ENCODE data around the gene FAM222A. TPM values are rescaled to one million over a fixed set of nuclear protein-coding genes. Genes with fewer than 3 reads are reported as not detected.

The FAM222A gene
- total and polyA plus RNA-seq, 2 of the 8 experiments (the other 6 are each of a cell fraction or from before 2014, with no cell fraction given): 0.94 to 1.1 TPM

DNA sequence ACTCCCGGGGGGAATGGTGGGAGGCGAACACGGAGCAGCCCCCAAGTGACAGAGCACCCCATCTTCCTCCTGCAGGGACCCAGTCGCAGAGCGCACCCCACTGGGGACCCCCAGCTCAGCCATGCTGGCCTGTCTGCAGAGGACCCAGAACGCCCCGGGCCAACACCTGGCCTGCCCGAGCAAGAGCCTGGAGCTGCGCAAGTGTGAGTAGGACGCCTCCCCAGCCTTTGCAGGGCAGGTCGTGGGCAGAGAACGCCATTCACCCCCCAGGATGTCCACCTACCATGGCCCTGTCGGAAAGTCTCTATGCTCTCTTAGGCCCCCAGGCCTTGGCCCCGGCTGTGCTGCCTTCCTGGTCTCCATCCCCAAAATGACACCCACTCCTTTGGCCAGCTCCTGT is 30.4 kb downstream of the FAM222A start:
- no peaks in the 10 kb centered on the region for H3K79me2 ChIP-seq (ENCODE audit: control insufficient read depth in 1 of 2, insufficient read depth in 2 of 2, low read length in 2 of 2)
- no peak overlapping the region for H3K4ac ChIP-seq (replicated peaks; ENCODE audit: insufficient read length, low read depth, low read length)
- H2AFZ ChIP-seq (ENCODE audit: low read length): no peak overlapping the region
- H2AK5ac ChIP-seq (ENCODE audit: low read depth, low read length): no peak overlapping the region
- H2BK15ac ChIP-seq (ENCODE audit: low read length): no peak overlapping the region
- WGBS, 2 experiments (ENCODE audit: extremely low coverage in 1 of 2, insufficient coverage in 1 of 2, insufficient read length in 1 of 2, insufficient replicate concordance in 2 of 2, low coverage in 1 of 2, low lambda C conversion rate in 2 of 2, missing lambda C conversion rate in 1 of 2): 94% methylated on average over 14 of the region's 14 CpGs; no CpG with 5 or more reads in 1 of the 2 experiments
- H2BK120ac ChIP-seq (replicated peaks; ENCODE audit: low read depth, low read length): no peak overlapping the region
- H4K91ac ChIP-seq (replicated peaks; ENCODE audit: insufficient read length, low read length): no peak overlapping the region
- H3K4me2 ChIP-seq (ENCODE audit: insufficient read depth in 1 of 2, low read depth in 2 of 2, low read length in 2 of 2): no peak overlapping the region
- no peaks in the 10 kb centered on the region; the same call in 1 of the 2 replicates for H3K23me2 ChIP-seq (ENCODE audit: low read depth, low read length)
- H2BK5ac ChIP-seq (ENCODE audit: low read depth, low read length): no peak overlapping the region
- DNase-seq (ENCODE audit: low read depth in 1 of 2, low spot score in 2 of 2) (no peak), FAIRE-seq (no peak)
- H4K5ac ChIP-seq (ENCODE audit: insufficient read length, low read depth, low read length): no peak overlapping the region
- H2BK12ac ChIP-seq (ENCODE audit: low read depth, low read length): no peak overlapping the region
- no peak overlapping the region for H2BK20ac ChIP-seq (ENCODE audit: low read length)
- H3K79me1 ChIP-seq (ENCODE audit: low read depth, low read length): no peaks in the 10 kb centered on the region
- no peak overlapping the region for H3K27ac ChIP-seq (ENCODE audit: low read depth, low read length)
- no peak overlapping the region for H3K56ac ChIP-seq (replicated peaks; ENCODE audit: insufficient read length, low read depth, low read length)
- no peaks in the 10 kb centered on the region for H3K9me3 ChIP-seq (ENCODE audit: insufficient read depth in 2 of 2, low read depth in 1 of 2, low read length in 1 of 2)
- no peak overlapping the region for H3K14ac ChIP-seq (ENCODE audit: insufficient read length)
- no peaks in the 10 kb centered on the region for H3K36me3 ChIP-seq (ENCODE audit: control insufficient read depth in 2 of 4, insufficient read depth in 4 of 4, low read length in 3 of 4)
- H3K4me1 ChIP-seq (replicated peaks in 1 of 4; ENCODE audit: control insufficient read depth in 3 of 4, insufficient read depth in 4 of 4, low read length in 3 of 4): no peaks in the 10 kb centered on the region
- H4K8ac ChIP-seq (ENCODE audit: extremely low read depth, insufficient read depth, low read length): no peak overlapping the region
- no peak overlapping the region for H3K4me3 ChIP-seq (ENCODE audit: extremely low read depth in 1 of 4, insufficient read depth in 2 of 4, low read depth in 3 of 4, low read length in 4 of 4)
- TF ChIP-seq CREB1 (IDR thresholded peaks at IDR 0.05): no peak
- no peak for TF ChIP-seq BRCA1 (IDR thresholded peaks at IDR 0.05; ENCODE audit: low read depth, low read length)
- no peak for TF ChIP-seq CEBPB (IDR thresholded peaks at IDR 0.05; ENCODE audit: low read depth, low read length)
- no peak for TF ChIP-seq RNF2 (IDR thresholded peaks at IDR 0.05; ENCODE audit: borderline replicate concordance, low read depth, low read length, missing control alignments, poor library complexity, severe bottlenecking)
- TF ChIP-seq TEAD4 (IDR thresholded peaks at IDR 0.05; ENCODE audit: low read depth, low read length): no peak
- H4K20me1 ChIP-seq (replicated peaks in 1 of 2; ENCODE audit: control insufficient read depth in 1 of 2, insufficient read depth in 2 of 2, low read length in 2 of 2): no peaks in the 10 kb centered on the region
- no peak overlapping the region for H3K9ac ChIP-seq (replicated peaks in 1 of 4; ENCODE audit: extremely low read depth in 1 of 4, low read depth in 3 of 4, low read length in 3 of 4)
- ChIA-PET POLR2A (ENCODE audit: partially characterized antibody) (no interaction called here), CTCF (ENCODE audit: partially characterized antibody) (interaction anchor here (0.8 to 1.7 kb wide), 7 partner anchors 15 to 147 kb away, joined by 3 to 6 read pairs (median 4); no protein-coding TSS in a partner anchor)
- H3K18ac ChIP-seq (ENCODE audit: extremely low read depth, low read length): no peak overlapping the region
- H3K27me3 ChIP-seq (replicated peaks in 1 of 4; ENCODE audit: control insufficient read depth in 3 of 4, extremely low read depth in 1 of 4, insufficient read depth in 3 of 4, low read length in 3 of 4): no peaks in the 10 kb centered on the region
- H3K23ac ChIP-seq (ENCODE audit: insufficient read length): no peak overlapping the region
